Stimulated activated memory B cell treated with anti-CD40 and anti-IgM and Interleukin-4, amounts not matched to agents 10 μg/mL and 1 μg/mL and 100 μg/mL, for 72 hours (primary cell): ENCODE measurements around the gene FIBP.

Source experiments
- ATAC-seq: fragments of 150-1000 bp; cut with Tn5 transposase; 2 replicates; pipeline ENCODE4 v1.10.0; 2021
- H3K27ac Mint-ChIP-seq: one replicate; pipeline ENCODE4 v1.8.0; 2022; ENCODE audit warnings: mild to moderate bottlenecking, mixed read lengths
- H3K27me3 Mint-ChIP-seq: one replicate; pipeline ENCODE4 v1.8.0; 2022; ENCODE audit warnings: mixed read lengths
- H3K36me3 Mint-ChIP-seq: one replicate; pipeline ENCODE4 v1.8.0; 2022; ENCODE audit warnings: mixed read lengths
- H3K4me1 Mint-ChIP-seq: one replicate; pipeline ENCODE4 v1.8.0; 2022; ENCODE audit warnings: mixed read lengths
- H3K4me3 Mint-ChIP-seq: one replicate; pipeline ENCODE4 v1.8.0; 2022; ENCODE audit warnings: mild to moderate bottlenecking, moderate library complexity, mixed read lengths
- H3K9me3 Mint-ChIP-seq: one replicate; pipeline ENCODE4 v1.8.0; 2022; ENCODE audit warnings: mixed read lengths

FIBP gene

GRCh38 chr11:65918211-65919140, 30.2 kb upstream of the FIBP start, which contains the start of gene C11orf68:
C11orf68 (minus strand) TSS chr11:65919062; CDS start chr11:65919031, 31 bp downstream.
- Mint-ChIP-seq H3K36me3 (peaks cover 21% of the 10 kb centered on the region), H3K9me3 (no peaks in the 10 kb centered on the region), H3K4me3 (peak within 1 kb of the TSS; percentile 97), H3K4me1 (peaks cover 51% of the 10 kb centered on the region), H3K27ac (peak within 1 kb of the TSS; percentile 88), H3K27me3 (no peaks in the 10 kb centered on the region)
- peak; percentile 88 for ATAC-seq

GRCh38 chr11:65917434-65918210, 29.4 kb upstream of the FIBP start:
- ATAC-seq, result no peak
- H3K4me1 Mint-ChIP-seq, result peaks cover 56% of the 10 kb centered on the region
- peak overlapping the region; percentile 88 for H3K27ac Mint-ChIP-seq
- peak overlapping the region; percentile 97 for H3K4me3 Mint-ChIP-seq
- no peaks in the 10 kb centered on the region for H3K27me3 Mint-ChIP-seq
- H3K36me3 Mint-ChIP-seq, result peaks cover 12% of the 10 kb centered on the region
- no peaks in the 10 kb centered on the region for H3K9me3 Mint-ChIP-seq

DNA sequence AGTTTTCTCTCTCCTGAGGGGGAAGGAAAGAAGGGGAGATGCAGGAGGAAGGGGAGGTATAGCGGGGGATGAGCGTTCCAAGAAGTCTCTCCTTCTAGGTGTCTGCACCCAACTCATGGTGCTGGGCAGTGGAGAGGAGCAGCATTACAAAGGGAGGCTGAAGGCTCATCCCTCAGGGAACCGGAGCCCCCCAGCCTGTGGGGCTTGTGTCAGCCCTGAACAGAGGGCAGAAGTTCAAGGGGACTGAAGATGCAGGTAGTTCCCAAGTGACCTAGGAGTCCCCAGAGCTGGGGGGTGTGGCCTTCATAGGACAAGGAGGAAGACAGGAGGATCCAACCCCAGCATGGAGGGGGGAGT, 28.8 kb upstream of the FIBP start:
- H3K4me3 Mint-ChIP-seq, result peak overlapping the region; percentile 67

GRCh38 chr11:65916391-65916790, 28.1 kb upstream of the FIBP start:
- no peak for ATAC-seq
- H3K9me3 Mint-ChIP-seq, result no peaks in the 10 kb centered on the region
- peaks cover 7% of the 10 kb centered on the region for H3K27me3 Mint-ChIP-seq
- peak overlapping the region; percentile 61 for H3K27ac Mint-ChIP-seq
- peaks cover 63% of the 10 kb centered on the region for H3K4me1 Mint-ChIP-seq
- H3K4me3 Mint-ChIP-seq, result peak overlapping the region; percentile 67
- no peaks in the 10 kb centered on the region for H3K36me3 Mint-ChIP-seq

More for the DNA sequence above, 28.8 kb upstream of the FIBP start:
- H3K4me1 Mint-ChIP-seq, result peaks cover 62% of the 10 kb centered on the region
- peaks cover under 1% of the 10 kb centered on the region for H3K27me3 Mint-ChIP-seq
- H3K27ac Mint-ChIP-seq, result peak overlapping the region; percentile 61
- H3K9me3 Mint-ChIP-seq, result no peaks in the 10 kb centered on the region
- ATAC-seq, result no peak
- peaks cover 6% of the 10 kb centered on the region for H3K36me3 Mint-ChIP-seq

- H3K4me3 Mint-ChIP-seq, result no peak overlapping the region
These were observed 27.6 kb upstream of the FIBP start for GRCh38 chr11:65915821-65916251.

DNA sequence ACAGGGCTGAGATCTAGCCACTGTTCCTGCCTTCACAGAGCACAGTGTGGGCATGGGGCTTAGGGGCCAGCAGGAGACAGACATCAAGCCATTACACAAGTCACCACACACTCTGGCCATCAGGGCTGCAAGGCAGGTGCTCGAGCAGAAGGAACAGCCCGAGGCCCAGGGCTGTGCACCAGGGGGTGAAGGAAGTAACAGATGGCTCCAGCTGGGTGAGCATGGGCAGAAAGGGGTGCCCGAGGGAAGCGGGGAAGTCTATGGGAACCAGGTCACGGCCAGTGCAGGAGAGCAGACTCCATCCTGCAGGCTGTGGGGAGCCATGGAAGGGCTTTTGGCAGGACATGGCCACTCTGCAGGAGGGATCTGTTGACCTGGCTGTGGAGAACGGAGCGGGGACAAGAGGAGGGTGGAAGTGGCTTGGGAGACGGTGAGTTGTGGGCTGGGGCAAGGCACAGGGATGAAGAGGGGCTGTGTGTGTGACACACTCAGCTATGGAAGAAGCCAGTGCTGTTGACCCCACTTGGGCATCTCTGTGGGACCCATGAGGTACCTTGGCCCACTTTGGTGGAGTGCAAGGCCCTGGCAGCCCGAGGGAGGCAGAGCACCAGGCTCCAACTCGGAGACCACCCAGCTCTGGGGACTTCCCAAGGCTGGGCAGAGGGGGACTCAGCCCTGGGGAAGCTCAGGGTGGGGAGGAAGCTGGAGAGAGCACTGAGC, 27.0 kb upstream of the FIBP start:
- no peak overlapping the region for H3K27ac Mint-ChIP-seq
- peaks cover 60% of the 10 kb centered on the region for H3K4me1 Mint-ChIP-seq
- no peak for ATAC-seq
- peak overlapping the region; percentile 2 for H3K4me3 Mint-ChIP-seq
- H3K27me3 Mint-ChIP-seq, result peaks cover 18% of the 10 kb centered on the region
- H3K36me3 Mint-ChIP-seq, result no peaks in the 10 kb centered on the region
- H3K9me3 Mint-ChIP-seq, result no peaks in the 10 kb centered on the region

More at GRCh38 chr11:65915821-65916251, 27.6 kb upstream of the FIBP start:
- ATAC-seq, result no peak
- Mint-ChIP-seq H3K36me3 (no peaks in the 10 kb centered on the region), H3K27ac (peak overlapping the region; percentile 61), H3K4me1 (peaks cover 65% of the 10 kb centered on the region), H3K27me3 (peaks cover 13% of the 10 kb centered on the region), H3K9me3 (no peaks in the 10 kb centered on the region)

GRCh38 chr11:65912845-65913244, 24.6 kb upstream of the FIBP start:
- Mint-ChIP-seq H3K4me1 (peaks cover 53% of the 10 kb centered on the region), H3K36me3 (no peaks in the 10 kb centered on the region), H3K4me3 (no peak overlapping the region), H3K9me3 (no peaks in the 10 kb centered on the region), H3K27me3 (peaks cover 35% of the 10 kb centered on the region), H3K27ac (no peak overlapping the region)
- no peak for ATAC-seq

DNA sequence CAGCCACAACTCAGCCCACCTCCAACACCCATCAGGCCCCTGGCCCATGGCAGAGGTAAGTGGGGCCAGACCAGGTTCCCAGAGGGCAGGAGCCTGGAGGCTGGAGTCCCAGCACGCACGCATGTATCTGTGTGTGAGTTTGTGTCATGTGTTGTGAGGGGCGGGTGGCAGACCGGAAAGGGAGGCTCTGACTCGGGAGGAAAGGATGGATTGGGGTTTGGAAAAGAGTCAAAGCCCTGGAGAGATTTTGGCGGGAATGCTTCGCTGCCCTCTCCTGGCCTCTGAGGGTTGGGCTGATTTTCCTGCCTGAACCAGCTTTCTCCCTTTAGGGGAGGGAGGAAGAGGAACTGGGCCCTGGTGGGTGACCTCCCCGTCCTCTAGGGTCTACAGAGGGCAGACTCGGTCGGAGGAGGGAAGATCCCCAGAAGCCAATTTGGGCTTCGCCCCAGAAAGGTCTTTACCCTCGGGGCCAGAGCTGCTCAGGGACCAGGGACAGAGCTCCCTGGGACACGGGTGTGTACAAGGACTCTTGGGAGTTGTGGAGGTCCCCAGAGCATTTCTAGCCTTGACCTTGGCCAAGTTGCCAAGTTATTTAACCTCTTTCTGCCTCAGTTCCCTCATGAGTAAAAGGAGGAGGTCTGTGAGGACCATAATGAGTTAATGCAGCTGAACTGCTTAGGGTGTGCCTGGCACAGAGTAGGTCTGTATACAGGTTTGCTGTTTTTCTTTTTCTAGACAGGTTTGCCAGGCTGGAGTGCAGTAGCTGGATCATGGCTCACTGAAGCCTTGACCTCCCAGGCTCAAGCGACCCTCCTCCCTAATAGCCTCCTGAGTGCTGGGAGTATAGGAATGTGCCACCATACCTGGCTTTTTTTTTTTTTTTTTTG, 23.7 kb upstream of the FIBP start:
- H3K36me3 Mint-ChIP-seq, result no peaks in the 10 kb centered on the region
- no peak overlapping the region for H3K4me3 Mint-ChIP-seq
- no peak overlapping the region for H3K27ac Mint-ChIP-seq
- peak; percentile 65 for ATAC-seq
- peaks cover 45% of the 10 kb centered on the region for H3K27me3 Mint-ChIP-seq
- H3K9me3 Mint-ChIP-seq, result no peaks in the 10 kb centered on the region
- H3K4me1 Mint-ChIP-seq, result peaks cover 47% of the 10 kb centered on the region

DNA sequence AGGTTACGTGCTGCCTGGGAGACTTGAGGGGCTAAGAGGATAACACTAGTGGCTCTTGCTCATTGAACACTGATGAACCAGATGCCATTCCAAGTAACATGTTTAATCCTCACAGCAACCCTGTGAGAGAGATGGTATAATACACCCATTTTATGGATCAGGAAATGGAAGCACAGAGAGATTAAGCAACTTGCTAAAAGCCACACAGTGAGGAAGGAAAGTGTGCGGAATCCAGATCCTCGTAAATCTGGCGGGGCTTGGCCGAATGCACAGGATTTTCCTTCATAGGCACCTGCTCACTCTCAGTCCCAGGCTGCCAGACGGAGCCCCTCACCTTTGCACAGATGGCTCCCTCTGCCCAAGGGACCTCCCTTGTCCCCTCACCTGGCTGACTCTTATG, 19.6 kb upstream of the FIBP start:
- Mint-ChIP-seq H3K36me3 (no peaks in the 10 kb centered on the region), H3K27me3 (peaks cover 65% of the 10 kb centered on the region), H3K27ac (no peak overlapping the region), H3K4me3 (no peak overlapping the region), H3K4me1 (peaks cover 17% of the 10 kb centered on the region), H3K9me3 (no peaks in the 10 kb centered on the region)
- ATAC-seq, result no peak

- peaks cover 4% of the 10 kb centered on the region for H3K4me1 Mint-ChIP-seq
- no peak overlapping the region for H3K4me3 Mint-ChIP-seq
- no peak overlapping the region for H3K27ac Mint-ChIP-seq
- no peak for ATAC-seq
- no peaks in the 10 kb centered on the region for H3K9me3 Mint-ChIP-seq
- no peaks in the 10 kb centered on the region for H3K36me3 Mint-ChIP-seq
- H3K27me3 Mint-ChIP-seq, result peaks cover 73% of the 10 kb centered on the region
These were observed 18.3 kb upstream of the FIBP start for GRCh38 chr11:65906602-65907001.

DNA sequence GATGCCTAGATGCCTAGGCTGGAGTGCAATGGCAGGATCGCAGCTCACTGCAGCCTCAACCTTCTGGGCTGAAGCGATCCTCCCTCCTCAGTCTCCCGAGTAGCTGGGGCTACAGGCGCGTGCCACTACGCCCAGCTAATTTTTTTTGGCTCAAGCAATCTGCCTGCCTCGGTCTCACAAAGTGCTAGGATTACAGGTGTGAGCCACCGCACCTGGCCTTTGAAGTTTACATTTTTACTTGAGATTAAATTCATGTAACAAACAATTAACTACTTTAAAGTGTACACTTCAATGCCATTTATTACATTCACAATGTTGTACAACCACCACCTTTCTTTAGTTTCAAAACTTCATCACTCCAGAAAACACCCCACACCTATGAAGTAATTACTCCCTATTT, 15.4 kb upstream of the FIBP start:
- Mint-ChIP-seq H3K4me3 (no peak overlapping the region), H3K27ac (no peak overlapping the region), H3K9me3 (no peaks in the 10 kb centered on the region), H3K36me3 (no peaks in the 10 kb centered on the region), H3K4me1 (peaks cover 4% of the 10 kb centered on the region), H3K27me3 (peaks cover 48% of the 10 kb centered on the region)
- no peak for ATAC-seq

DNA sequence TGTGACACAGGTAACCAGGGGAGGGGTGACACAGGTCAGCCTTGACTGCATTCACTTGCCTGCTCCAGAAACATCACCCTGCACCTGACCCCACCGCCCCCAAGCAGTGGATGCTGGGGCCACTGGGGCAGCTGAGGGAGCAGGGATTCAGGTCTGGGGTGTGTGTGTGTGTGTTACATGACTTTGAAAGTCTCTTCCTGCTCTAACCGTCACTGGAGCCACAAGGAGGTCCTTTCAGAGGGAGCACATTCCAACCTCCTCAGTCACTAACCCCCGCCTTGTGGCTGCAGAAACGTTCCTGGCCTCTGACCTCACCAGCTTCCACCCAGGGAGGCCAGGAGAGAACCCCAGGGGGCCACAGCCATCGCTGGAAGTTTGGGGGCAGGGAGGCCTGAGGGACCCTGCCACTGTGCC, 14.8 kb upstream of the FIBP start:
- no peak for ATAC-seq
- peaks cover 4% of the 10 kb centered on the region for H3K4me1 Mint-ChIP-seq
- H3K36me3 Mint-ChIP-seq, result no peaks in the 10 kb centered on the region
- H3K27me3 Mint-ChIP-seq, result peaks cover 47% of the 10 kb centered on the region
- H3K27ac Mint-ChIP-seq, result no peak overlapping the region
- H3K4me3 Mint-ChIP-seq, result no peak overlapping the region
- H3K9me3 Mint-ChIP-seq, result no peaks in the 10 kb centered on the region

DNA sequence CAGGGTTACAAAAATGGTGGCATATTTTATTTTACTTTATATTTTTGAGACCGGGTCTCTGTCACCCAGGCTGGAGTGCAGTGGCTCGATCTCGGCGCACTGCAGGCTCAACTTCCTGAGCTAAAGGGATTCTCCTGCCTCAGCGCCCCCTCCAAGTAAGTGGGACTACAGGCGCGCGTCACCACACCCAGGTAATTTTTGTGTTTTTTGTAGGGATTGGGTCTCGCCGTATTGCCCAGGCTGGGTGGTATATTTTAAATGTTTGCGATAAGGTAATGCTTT, 12.6 kb upstream of the FIBP start:
- Mint-ChIP-seq H3K4me1 (peaks cover 14% of the 10 kb centered on the region), H3K36me3 (no peaks in the 10 kb centered on the region), H3K27me3 (peaks cover 30% of the 10 kb centered on the region), H3K27ac (no peak overlapping the region), H3K9me3 (no peaks in the 10 kb centered on the region), H3K4me3 (peak overlapping the region; percentile 46)
- ATAC-seq, result no peak

- Mint-ChIP-seq H3K4me1 (peaks cover 20% of the 10 kb centered on the region), H3K9me3 (no peaks in the 10 kb centered on the region), H3K36me3 (no peaks in the 10 kb centered on the region), H3K27ac (peak within 1 kb of the TSS; percentile 60), H3K4me3 (peak within 1 kb of the TSS; percentile 71), H3K27me3 (peaks cover 30% of the 10 kb centered on the region)
- ATAC-seq, result peak; percentile 94
These were observed 12.0 kb upstream of the FIBP start, which contains the start of gene FOSL1 for GRCh38 chr11:65900125-65900898. FOSL1 (minus strand) TSS chr11:65900388; CDS start chr11:65900339, 49 bp downstream.
